ENCODE measurements around the gene GNAI1.

The GNAI1 gene

GRCh38 chr7:80131675-80132435 lies 2.8 kb upstream of the GNAI1 start:
- no peak for DNase-seq (ENCODE audit: low read depth in 2 of 3, low spot score in 1 of 3)

GRCh38 chr7:80132594-80132993 lies 2.0 kb upstream of the GNAI1 start:
- no peak for DNase-seq (ENCODE audit: low read depth in 2 of 3, low spot score in 1 of 3)

- no peak for DNase-seq (ENCODE audit: low read depth in 2 of 3, low spot score in 1 of 3)
These were observed 1.1 kb upstream of the GNAI1 start for GRCh38 chr7:80133361-80134114.

- DNase-seq (ENCODE audit: low read depth in 2 of 3, low spot score in 1 of 3) = no peak
These were observed 506 bp upstream of the GNAI1 start for GRCh38 chr7:80134115-80134535.

- DNase-seq (ENCODE audit: low read depth in 2 of 3, low spot score in 1 of 3) = no peak
These were observed 876 bp downstream of the GNAI1 start for GRCh38 chr7:80135309-80136104.

- DNase-seq (ENCODE audit: low read depth in 2 of 3, low spot score in 1 of 3) = no peak
These were observed 1.8 kb downstream of the GNAI1 start for GRCh38 chr7:80136261-80137055.

- no peak for DNase-seq (ENCODE audit: low read depth in 2 of 3, low spot score in 1 of 3)
These were observed 2.8 kb downstream of the GNAI1 start for GRCh38 chr7:80137410-80137809.

GRCh38 chr7:80139236-80139635 lies 4.6 kb downstream of the GNAI1 start:
- no peak for DNase-seq (ENCODE audit: low read depth in 2 of 3, low spot score in 1 of 3)

- DNase-seq (ENCODE audit: low read depth in 2 of 3, low spot score in 1 of 3) = no peak
These were observed 5.8 kb downstream of the GNAI1 start for GRCh38 chr7:80140388-80140787.

- DNase-seq (ENCODE audit: low read depth in 2 of 3, low spot score in 1 of 3) = no peak
These were observed 6.7 kb downstream of the GNAI1 start for GRCh38 chr7:80141376-80141775.

GRCh38 chr7:80142853-80143580 lies 8.4 kb downstream of the GNAI1 start:
- no peak for DNase-seq (ENCODE audit: low read depth in 2 of 3, low spot score in 1 of 3)

GRCh38 chr7:80145780-80146422 lies 11.3 kb downstream of the GNAI1 start:
- no peak for DNase-seq (ENCODE audit: low read depth in 2 of 3, low spot score in 1 of 3)

- no peak for DNase-seq (ENCODE audit: low read depth in 2 of 3, low spot score in 1 of 3)
These were observed 12.0 kb downstream of the GNAI1 start for GRCh38 chr7:80146545-80147182.

- no peak for DNase-seq (ENCODE audit: low read depth in 2 of 3, low spot score in 1 of 3)
These were observed 13.1 kb downstream of the GNAI1 start for GRCh38 chr7:80147543-80148391.

- DNase-seq (ENCODE audit: low read depth in 2 of 3, low spot score in 1 of 3) = no peak
These were observed 16.1 kb downstream of the GNAI1 start for GRCh38 chr7:80150611-80151273.

GRCh38 chr7:80151274-80151665 lies 16.6 kb downstream of the GNAI1 start:
- DNase-seq (ENCODE audit: low read depth in 2 of 3, low spot score in 1 of 3) = no peak

GRCh38 chr7:80153446-80153845 lies 18.8 kb downstream of the GNAI1 start:
- no peak for DNase-seq (ENCODE audit: low read depth in 2 of 3, low spot score in 1 of 3)
